Panc1 (cell line): Measurements from ENCODE around the gene ALG6. TPM values are rescaled to one million over a fixed set of nuclear protein-coding genes. Genes with fewer than 3 reads are reported as not detected.

ENCODE experiments used
- ATAC-seq: fragments of 200-7000 bp; cut with Tn5 transposase; 2 replicates; pipeline ENCODE4 v1.9.1; 2020; ENCODE audit warnings: mild to moderate bottlenecking, moderate library complexity
- BruUV-seq: library from RNA; stranded (reverse); fragments of 400-500 nt; replicated peaks from 2 replicates; lab custom pipeline; 2021; lab: Mats Ljungman, UMichigan
- CTCF ChIA-PET: fragments of 300-600 bp; sonication (Branson Sonifier 250); formaldehyde crosslinking; loops from one replicate; lab custom pipeline; 2022; ENCODE audit warnings: antibody characterized with exemption; lab: Charles Lee
- POLR2A ChIA-PET: fragments of 300-600 bp; sonication (Branson Sonifier 250); formaldehyde crosslinking; loops from one replicate; lab custom pipeline; 2022; ENCODE audit warnings: antibody characterized with exemption; lab: Charles Lee
- DNase-seq: peaks from one replicate; pipeline ENCODE4 v3.0.0-alpha.2; 2010; ENCODE audit warnings: low read depth, low spot score
- H3K27ac ChIP-seq: 2 replicates; pipeline ENCODE4 v1.5.1; 2011; ENCODE audit warnings: mild to moderate bottlenecking, low read length, inconsistent platforms
- H3K27me3 ChIP-seq: fragments of 200-500 bp; sonication (Bioruptor generic); 2 replicates; pipeline ENCODE4 v1.6.0; 2014; ENCODE audit warnings: low read length, inconsistent platforms; ENCODE audit not compliant: control insufficient read depth, insufficient read depth
- H3K36me3 ChIP-seq: fragments of 200-500 bp; sonication (Bioruptor generic); 2 replicates; pipeline ENCODE4 v1.5.1; 2014; ENCODE audit warnings: inconsistent platforms, mild to moderate bottlenecking, low read length, moderate library complexity; ENCODE audit not compliant: control insufficient read depth, insufficient read depth
- H3K4me1 ChIP-seq: 2 replicates; pipeline ENCODE4 v1.5.1; 2011; ENCODE audit warnings: inconsistent platforms, mild to moderate bottlenecking, low read length, moderate library complexity; ENCODE audit not compliant: control insufficient read depth, insufficient read depth
- H3K4me3 ChIP-seq, 2 experiments: 2 replicates each; pipeline ENCODE4 v1.5.1; 2011 to 2012; ENCODE audit warnings: low read depth in 2 of 2, low read length in 2 of 2, mild to moderate bottlenecking in 2 of 2, inconsistent platforms in 1 of 2, moderate library complexity in 1 of 2
- H3K9me3 ChIP-seq: fragments of 200-500 bp; sonication (Bioruptor generic); 2 replicates; pipeline ENCODE4 v1.5.1; 2014; ENCODE audit warnings: low read depth, mild to moderate bottlenecking, inconsistent platforms, low read length, moderate library complexity; ENCODE audit not compliant: control insufficient read depth, insufficient read depth
- POLR2AphosphoS5 ChIP-seq: IDR thresholded peaks from 2 replicates; pipeline ENCODE4 v1.6.1; 2012; ENCODE audit warnings: mild to moderate bottlenecking, low read depth, low read length, moderate library complexity
- REST ChIP-seq, 2 experiments: IDR thresholded peaks; 2 replicates each; pipeline ENCODE4 v1.6.1; 2011 to 2012; ENCODE audit warnings: low read depth in 2 of 2, control low read depth in 1 of 2, low read length in 1 of 2, mild to moderate bottlenecking in 1 of 2, moderate library complexity in 1 of 2; ENCODE audit not compliant: insufficient read depth in 1 of 2
- SIN3A ChIP-seq: IDR thresholded peaks from 2 replicates; pipeline ENCODE4 v1.6.1; 2012; ENCODE audit warnings: low read depth, mild to moderate bottlenecking, low read length, moderate library complexity, borderline replicate concordance; ENCODE audit not compliant: insufficient read depth
- in situ Hi-C: cut with HindIII; loops from 2 replicates; pipeline ENCODE4 v1.10.0; 2016; ENCODE audit warnings: low sequenced_read_pairs, low pct_unique_long_range_greater_than_20kb
- intact Hi-C: fragments of 100-400 bp; cut with micrococcal nuclease; formaldehyde crosslinking; loops from one replicate; pipeline ENCODE4 v1.10.0; 2022; ENCODE audit not compliant: unreplicated experiment
- total RNA-seq: library from RNA; stranded (reverse); gene quantifications from one replicate; pipeline ENCODE4 v1.2.1, GENCODE V29; 2021; ENCODE audit not compliant: unreplicated experiment
- TF ChIP-seq, protein P1 (sequence below): fragments of 450-650 bp; IDR thresholded peaks from 2 replicates; pipeline ENCODE4 v1.5.1; 2017; ENCODE audit warnings: mild to moderate bottlenecking

ALG6 gene
- total RNA-seq, 1 experiment from 2014 or later: 22.6 TPM

DNA sequence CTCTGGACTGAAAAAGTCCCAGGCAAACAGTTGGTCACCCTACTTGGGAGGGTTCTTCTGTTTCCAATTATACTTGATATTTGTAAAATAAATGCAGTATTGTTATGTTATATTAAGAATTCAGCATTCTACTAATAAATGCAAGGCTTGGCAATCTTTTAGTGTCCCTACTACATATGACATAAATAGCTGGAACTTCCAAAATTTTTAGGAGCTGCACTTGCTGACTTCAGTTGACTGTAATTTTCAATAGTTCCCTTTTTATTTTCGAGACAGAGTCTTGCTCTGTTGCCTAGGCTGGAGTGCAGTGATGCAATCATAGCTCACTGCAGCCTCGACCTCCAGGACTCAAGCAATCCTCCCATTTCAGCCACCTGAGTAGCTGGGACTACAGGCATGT, 25.0 kb upstream of the ALG6 start:
- 0 out of 2 replicates have a peak, but pooled peaks cover 3% of the 10 kb centered on the region for H3K27me3 ChIP-seq
- H3K4me1 ChIP-seq: no peaks in the 10 kb centered on the region
- DNase-seq: no peak
- CTCF ChIA-PET: no interaction called here
- no TSS peak for BruUV-seq
- no peaks in the 10 kb centered on the region for H3K36me3 ChIP-seq
- in situ Hi-C loops (no loop called here), intact Hi-C loops (no loop called here)
- POLR2A ChIA-PET: no interaction called here
- TF ChIP-seq SIN3A (no peak), REST (IDR thresholded peaks at IDR 0.05; ENCODE audit: insufficient read depth in 1 of 2, low read depth in 2 of 2, low read length in 1 of 2) (no peak)
- H3K9me3 ChIP-seq: no peaks in the 10 kb centered on the region
- no peak for ATAC-seq
- no peak overlapping the region for H3K27ac ChIP-seq
- H3K4me3 ChIP-seq: no peak overlapping the region

DNA sequence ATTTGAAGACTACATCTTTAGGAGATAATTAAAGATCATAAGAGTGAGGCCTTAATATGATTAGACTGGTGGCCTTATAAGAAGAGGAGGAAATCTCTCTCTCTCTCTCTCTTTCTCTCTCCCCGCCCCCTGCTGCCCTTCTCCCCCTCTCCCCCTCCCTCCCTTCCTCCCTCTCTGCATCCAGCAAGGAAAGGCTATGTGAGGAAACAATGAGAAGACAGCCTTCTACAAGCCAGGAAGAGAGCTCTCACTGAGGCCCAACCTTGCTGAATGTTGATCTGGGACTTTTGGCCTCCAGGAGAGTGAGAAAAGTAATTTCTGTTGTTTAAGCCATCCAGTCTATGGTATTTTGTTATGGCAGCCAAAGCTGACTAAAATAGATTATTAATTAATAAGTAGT, 23.5 kb upstream of the ALG6 start:
- H3K27ac ChIP-seq: no peak overlapping the region
- in situ Hi-C loops (no loop called here), intact Hi-C loops (no loop called here)
- DNase-seq (no peak), ATAC-seq (no peak)
- BruUV-seq: no TSS peak
- H3K27me3 ChIP-seq: 0 out of 2 replicates have a peak, but pooled peaks cover 3% of the 10 kb centered on the region
- POLR2A ChIA-PET: no interaction called here
- no peaks in the 10 kb centered on the region for H3K36me3 ChIP-seq
- CTCF ChIA-PET: no interaction called here
- H3K4me3 ChIP-seq: no peak overlapping the region
- no peaks in the 10 kb centered on the region for H3K4me1 ChIP-seq
- no peaks in the 10 kb centered on the region for H3K9me3 ChIP-seq
- TF ChIP-seq, protein P1, sequence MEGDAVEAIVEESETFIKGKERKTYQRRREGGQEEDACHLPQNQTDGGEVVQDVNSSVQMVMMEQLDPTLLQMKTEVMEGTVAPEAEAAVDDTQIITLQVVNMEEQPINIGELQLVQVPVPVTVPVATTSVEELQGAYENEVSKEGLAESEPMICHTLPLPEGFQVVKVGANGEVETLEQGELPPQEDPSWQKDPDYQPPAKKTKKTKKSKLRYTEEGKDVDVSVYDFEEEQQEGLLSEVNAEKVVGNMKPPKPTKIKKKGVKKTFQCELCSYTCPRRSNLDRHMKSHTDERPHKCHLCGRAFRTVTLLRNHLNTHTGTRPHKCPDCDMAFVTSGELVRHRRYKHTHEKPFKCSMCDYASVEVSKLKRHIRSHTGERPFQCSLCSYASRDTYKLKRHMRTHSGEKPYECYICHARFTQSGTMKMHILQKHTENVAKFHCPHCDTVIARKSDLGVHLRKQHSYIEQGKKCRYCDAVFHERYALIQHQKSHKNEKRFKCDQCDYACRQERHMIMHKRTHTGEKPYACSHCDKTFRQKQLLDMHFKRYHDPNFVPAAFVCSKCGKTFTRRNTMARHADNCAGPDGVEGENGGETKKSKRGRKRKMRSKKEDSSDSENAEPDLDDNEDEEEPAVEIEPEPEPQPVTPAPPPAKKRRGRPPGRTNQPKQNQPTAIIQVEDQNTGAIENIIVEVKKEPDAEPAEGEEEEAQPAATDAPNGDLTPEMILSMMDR: no peak
- no peak for TF ChIP-seq POLR2AphosphoS5
- TF ChIP-seq SIN3A: no peak
- no peak for TF ChIP-seq REST (IDR thresholded peaks at IDR 0.05; ENCODE audit: insufficient read depth in 1 of 2, low read depth in 2 of 2, low read length in 1 of 2)
